ENCODE measurements around the gene ADAMTS12. TPM values are rescaled to one million over a fixed set of nuclear protein-coding genes. Genes with fewer than 3 reads are reported as not detected.

ADAMTS12 gene
- total and polyA plus RNA-seq, 4 donors, result 0.49 to 6.4 (median 2.3) TPM

DNA sequence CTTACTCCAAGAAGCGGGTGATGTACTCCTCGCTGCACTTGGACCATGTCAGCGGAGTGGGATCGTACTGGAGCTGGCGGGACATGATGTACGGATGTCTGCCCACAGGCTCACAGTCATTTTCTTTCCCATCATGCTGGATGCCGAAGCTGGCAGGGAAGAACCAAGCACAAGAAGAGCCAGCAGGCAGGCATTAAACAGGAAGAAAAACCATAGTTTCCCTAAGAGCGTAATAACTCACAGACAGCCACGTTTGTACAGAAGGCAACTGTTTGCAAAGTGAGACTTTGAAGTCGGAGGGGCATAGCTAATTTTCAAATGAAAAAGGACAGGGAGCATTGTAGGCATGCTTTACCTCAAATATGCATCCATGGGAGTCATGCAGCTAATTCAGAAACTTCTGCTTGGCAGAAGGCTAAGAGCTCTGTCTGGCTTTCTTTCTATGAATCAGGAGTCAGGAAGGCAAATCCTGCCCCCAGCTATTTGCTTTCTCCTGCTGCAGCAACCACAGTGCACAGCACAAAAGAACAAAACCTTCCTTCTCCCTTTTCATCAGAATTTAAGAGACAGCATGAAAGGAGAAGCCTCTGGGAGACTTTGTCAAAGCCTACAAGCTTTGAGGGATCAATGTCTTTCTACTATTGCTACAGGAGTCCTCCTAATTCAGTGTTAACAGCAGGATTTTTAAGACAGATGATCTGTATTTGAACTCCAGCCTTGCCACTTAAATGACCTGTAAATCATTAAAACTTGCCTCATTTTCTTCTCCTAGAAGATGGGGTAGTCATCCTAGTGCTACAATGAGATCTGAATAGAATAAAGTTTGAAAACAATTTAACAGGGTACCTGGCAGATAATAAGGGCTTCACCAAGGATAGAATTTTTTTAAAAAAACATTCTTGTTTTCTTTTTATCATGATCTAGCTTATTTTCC, 242.0 kb downstream of the ADAMTS12 start:
- WGBS, result 82% methylated on average over 10 of the region's 10 CpGs
- no peak overlapping the region for H3K4me3 ChIP-seq (ENCODE audit: low read depth in 1 of 3, low read length in 3 of 3)

More for the DNA sequence above, 242.0 kb downstream of the ADAMTS12 start:
- Histone ChIP-seq H3K4me1 (ENCODE audit: control insufficient read depth in 4 of 4, insufficient read depth in 4 of 4, low read length in 3 of 4) (no peaks in the 10 kb centered on the region), H3K9me3 (ENCODE audit: control insufficient read depth in 4 of 4, low read length in 3 of 4) (no peaks in the 10 kb centered on the region), H3K27ac (ENCODE audit: low read depth in 1 of 2, low read length in 2 of 2) (no peak overlapping the region), H3K27me3 (ENCODE audit: control insufficient read depth in 4 of 4, insufficient read depth in 4 of 4, low read length in 3 of 4) (no peaks in the 10 kb centered on the region), H3K36me3 (ENCODE audit: control insufficient read depth in 4 of 4, insufficient read depth in 3 of 4, low read depth in 1 of 4, low read length in 3 of 4) (no peaks in the 10 kb centered on the region), H3K9ac (ENCODE audit: low read depth in 1 of 2, low read length in 2 of 2) (no peak overlapping the region)
- TF ChIP-seq RAD21 (IDR thresholded peaks at IDR 0.05) (no peak), GABPA (IDR thresholded peaks at IDR 0.05 in 1 of 2, conservative IDR thresholded peaks at IDR 0.05 in 1 of 2) (no peak), TAF1 (conservative IDR thresholded peaks at IDR 0.05) (no peak), NR2F2 (IDR thresholded peaks at IDR 0.05) (no peak), HNF4A (conservative IDR thresholded peaks at IDR 0.05) (no peak), RXRA (IDR thresholded peaks at IDR 0.05) (no peak), HNF4G (IDR thresholded peaks at IDR 0.05) (no peak), EGR1 (IDR thresholded peaks at IDR 0.05; ENCODE audit: low read depth in 2 of 2) (no peak), SP1 (IDR thresholded peaks at IDR 0.05) (no peak), FOXA2 (IDR thresholded peaks at IDR 0.05) (no peak)
- TF ChIP-seq, protein P1, sequence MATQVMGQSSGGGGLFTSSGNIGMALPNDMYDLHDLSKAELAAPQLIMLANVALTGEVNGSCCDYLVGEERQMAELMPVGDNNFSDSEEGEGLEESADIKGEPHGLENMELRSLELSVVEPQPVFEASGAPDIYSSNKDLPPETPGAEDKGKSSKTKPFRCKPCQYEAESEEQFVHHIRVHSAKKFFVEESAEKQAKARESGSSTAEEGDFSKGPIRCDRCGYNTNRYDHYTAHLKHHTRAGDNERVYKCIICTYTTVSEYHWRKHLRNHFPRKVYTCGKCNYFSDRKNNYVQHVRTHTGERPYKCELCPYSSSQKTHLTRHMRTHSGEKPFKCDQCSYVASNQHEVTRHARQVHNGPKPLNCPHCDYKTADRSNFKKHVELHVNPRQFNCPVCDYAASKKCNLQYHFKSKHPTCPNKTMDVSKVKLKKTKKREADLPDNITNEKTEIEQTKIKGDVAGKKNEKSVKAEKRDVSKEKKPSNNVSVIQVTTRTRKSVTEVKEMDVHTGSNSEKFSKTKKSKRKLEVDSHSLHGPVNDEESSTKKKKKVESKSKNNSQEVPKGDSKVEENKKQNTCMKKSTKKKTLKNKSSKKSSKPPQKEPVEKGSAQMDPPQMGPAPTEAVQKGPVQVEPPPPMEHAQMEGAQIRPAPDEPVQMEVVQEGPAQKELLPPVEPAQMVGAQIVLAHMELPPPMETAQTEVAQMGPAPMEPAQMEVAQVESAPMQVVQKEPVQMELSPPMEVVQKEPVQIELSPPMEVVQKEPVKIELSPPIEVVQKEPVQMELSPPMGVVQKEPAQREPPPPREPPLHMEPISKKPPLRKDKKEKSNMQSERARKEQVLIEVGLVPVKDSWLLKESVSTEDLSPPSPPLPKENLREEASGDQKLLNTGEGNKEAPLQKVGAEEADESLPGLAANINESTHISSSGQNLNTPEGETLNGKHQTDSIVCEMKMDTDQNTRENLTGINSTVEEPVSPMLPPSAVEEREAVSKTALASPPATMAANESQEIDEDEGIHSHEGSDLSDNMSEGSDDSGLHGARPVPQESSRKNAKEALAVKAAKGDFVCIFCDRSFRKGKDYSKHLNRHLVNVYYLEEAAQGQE (IDR thresholded peaks at IDR 0.05), result no peak
- TF ChIP-seq, protein P2, sequence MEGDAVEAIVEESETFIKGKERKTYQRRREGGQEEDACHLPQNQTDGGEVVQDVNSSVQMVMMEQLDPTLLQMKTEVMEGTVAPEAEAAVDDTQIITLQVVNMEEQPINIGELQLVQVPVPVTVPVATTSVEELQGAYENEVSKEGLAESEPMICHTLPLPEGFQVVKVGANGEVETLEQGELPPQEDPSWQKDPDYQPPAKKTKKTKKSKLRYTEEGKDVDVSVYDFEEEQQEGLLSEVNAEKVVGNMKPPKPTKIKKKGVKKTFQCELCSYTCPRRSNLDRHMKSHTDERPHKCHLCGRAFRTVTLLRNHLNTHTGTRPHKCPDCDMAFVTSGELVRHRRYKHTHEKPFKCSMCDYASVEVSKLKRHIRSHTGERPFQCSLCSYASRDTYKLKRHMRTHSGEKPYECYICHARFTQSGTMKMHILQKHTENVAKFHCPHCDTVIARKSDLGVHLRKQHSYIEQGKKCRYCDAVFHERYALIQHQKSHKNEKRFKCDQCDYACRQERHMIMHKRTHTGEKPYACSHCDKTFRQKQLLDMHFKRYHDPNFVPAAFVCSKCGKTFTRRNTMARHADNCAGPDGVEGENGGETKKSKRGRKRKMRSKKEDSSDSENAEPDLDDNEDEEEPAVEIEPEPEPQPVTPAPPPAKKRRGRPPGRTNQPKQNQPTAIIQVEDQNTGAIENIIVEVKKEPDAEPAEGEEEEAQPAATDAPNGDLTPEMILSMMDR (IDR thresholded peaks at IDR 0.05; ENCODE audit: low read depth, low read length, missing input control), result no peak
- TF ChIP-seq, protein P3, sequence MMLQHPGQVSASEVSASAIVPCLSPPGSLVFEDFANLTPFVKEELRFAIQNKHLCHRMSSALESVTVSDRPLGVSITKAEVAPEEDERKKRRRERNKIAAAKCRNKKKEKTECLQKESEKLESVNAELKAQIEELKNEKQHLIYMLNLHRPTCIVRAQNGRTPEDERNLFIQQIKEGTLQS (IDR thresholded peaks at IDR 0.05), result no peak
- TF ChIP-seq, protein P4, sequence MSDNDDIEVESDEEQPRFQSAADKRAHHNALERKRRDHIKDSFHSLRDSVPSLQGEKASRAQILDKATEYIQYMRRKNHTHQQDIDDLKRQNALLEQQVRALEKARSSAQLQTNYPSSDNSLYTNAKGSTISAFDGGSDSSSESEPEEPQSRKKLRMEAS (IDR thresholded peaks at IDR 0.05), result no peak
- TF ChIP-seq, protein P5, sequence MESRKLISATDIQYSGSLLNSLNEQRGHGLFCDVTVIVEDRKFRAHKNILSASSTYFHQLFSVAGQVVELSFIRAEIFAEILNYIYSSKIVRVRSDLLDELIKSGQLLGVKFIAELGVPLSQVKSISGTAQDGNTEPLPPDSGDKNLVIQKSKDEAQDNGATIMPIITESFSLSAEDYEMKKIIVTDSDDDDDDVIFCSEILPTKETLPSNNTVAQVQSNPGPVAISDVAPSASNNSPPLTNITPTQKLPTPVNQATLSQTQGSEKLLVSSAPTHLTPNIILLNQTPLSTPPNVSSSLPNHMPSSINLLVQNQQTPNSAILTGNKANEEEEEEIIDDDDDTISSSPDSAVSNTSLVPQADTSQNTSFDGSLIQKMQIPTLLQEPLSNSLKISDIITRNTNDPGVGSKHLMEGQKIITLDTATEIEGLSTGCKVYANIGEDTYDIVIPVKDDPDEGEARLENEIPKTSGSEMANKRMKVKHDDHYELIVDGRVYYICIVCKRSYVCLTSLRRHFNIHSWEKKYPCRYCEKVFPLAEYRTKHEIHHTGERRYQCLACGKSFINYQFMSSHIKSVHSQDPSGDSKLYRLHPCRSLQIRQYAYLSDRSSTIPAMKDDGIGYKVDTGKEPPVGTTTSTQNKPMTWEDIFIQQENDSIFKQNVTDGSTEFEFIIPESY (IDR thresholded peaks at IDR 0.05), result no peak
- DNase-seq (ENCODE audit: low spot score), result no peak

All from liver (tissue), 9 donors.